DMS153 treated with DMSO at 0.1 percent for 48 hours (cell line): Measurements from ENCODE around the gene KRTCAP2.
A peak's percentile ranks its signal among the peaks of the same experiment; 100 is the strongest.

Source experiments
- DNase-seq: peaks from one replicate; lab custom pipeline; 2025; ENCODE audit not compliant: unreplicated experiment; lab: John Stamatoyannopoulos, UW

The KRTCAP2 gene

GRCh38 chr1:155184351-155184811 is 11.3 kb upstream of the KRTCAP2 start:
- no peak for DNase-seq

- no peak for DNase-seq
Observed at GRCh38 chr1:155183775-155184221, 10.7 kb upstream of the KRTCAP2 start.

GRCh38 chr1:155182052-155182550 is 9.0 kb upstream of the KRTCAP2 start:
- no peak for DNase-seq

DNA sequence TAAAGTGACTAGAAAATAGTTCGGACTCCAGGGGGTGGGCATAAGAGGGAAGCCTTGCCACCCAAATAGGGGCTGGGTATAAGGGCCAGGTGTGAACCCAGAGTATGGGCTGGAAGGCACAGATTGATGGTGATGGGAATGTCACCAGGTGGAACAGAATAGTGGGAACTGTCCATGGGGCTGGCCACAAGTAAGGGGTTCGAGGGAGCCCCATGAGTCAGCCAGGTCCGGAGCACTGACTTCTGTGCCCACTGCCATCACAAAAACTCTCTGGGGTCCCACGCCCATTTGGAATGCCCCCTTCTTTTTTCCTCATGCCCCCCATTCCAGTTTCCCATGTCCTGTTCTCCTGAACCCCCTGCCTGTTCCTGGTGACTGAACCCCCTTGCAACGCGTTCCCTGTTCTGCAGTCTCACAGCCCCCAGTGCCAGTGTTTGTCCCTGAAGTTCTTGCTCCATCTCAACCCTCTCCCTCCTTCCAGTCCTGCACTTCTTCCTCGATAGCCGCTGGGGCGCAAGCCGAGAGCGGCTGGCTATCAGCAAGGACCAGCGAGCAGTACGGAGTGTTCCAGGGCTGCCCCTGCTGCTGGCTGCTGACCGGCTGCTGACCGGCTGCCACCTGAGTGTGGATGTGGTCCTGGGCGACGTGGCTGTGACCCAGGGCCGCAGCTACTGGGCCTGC is 8.4 kb upstream of the KRTCAP2 start:
- DNase-seq, result no peak

- DNase-seq, result no peak
Observed at GRCh38 chr1:155179112-155180031, 6.3 kb upstream of the KRTCAP2 start.

GRCh38 chr1:155178441-155179111 is 5.5 kb upstream of the KRTCAP2 start:
- DNase-seq, result no peak

DNA sequence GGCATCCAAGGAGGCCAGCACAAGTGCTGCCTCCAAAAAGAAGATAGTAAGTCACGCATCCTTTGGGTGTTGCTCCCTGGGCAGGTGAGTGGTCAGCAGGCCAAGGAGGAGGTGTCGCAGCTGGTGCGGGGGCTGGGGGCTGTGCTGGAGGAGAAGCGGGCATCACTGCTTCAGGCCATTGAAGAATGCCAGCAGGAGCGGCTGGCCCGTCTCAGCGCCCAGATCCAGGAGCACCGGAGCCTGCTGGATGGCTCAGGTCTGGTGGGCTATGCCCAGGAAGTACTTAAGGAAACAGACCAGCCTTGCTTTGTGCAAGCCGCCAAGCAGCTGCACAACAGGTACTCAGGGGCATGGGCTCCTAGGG is 4.8 kb upstream of the KRTCAP2 start:
- no peak for DNase-seq

- no peak for DNase-seq
Observed at GRCh38 chr1:155177192-155177917, 4.3 kb upstream of the KRTCAP2 start.

- peak; percentile 90 for DNase-seq
Observed at GRCh38 chr1:155176544-155177071, 3.5 kb upstream of the KRTCAP2 start.

GRCh38 chr1:155175927-155176371 is 2.8 kb upstream of the KRTCAP2 start:
- DNase-seq, result no peak

- no peak for DNase-seq
Observed at GRCh38 chr1:155175281-155175926, 2.3 kb upstream of the KRTCAP2 start.

DNA sequence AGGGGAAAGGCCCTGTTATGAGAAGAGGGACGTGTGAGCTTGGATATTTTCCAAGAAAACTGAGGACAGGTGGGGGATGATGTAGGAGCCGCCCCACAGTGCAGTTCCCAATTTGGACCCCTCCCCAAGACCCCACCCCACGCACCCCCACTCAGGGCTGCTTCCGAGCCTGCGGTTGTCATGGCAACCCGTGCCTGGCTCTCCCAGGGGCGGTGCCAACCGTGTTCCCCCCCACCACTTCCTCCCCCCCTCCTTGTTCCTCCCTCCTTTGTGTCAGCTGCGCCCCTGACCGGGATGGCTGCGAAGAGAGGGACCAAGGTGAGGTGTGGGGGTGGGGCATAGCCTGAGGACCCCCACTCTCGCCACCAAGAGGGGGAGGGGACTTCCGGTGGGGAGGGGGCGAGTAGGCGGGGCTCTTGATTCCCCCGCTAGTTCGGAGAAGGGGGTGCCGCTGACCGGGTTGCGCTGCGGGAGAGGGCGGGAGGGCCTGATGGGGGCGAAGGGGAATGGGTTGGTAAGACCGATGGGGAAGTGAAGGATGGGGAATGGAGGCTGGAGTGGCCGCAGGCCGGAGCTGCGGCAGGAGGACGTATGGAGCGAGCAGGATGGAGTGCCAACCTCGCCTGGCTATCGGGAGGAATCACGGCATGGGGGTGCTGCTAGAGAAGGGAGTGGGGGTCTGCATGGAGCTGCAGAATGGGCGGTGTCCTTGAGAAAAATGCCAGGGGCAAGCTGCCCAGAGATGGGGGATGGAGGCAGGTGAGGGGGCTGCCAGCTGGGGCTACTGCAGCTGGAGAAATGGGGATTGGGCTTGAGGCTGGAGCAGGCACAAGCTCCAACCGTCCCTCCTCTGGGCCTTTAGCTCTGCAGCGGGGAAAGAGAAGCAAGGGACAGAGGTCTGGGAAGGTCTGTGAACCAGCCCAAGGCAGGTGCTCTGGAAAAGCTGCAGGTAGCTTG is 1.5 kb upstream of the KRTCAP2 start:
- DNase-seq, result no peak

DNA sequence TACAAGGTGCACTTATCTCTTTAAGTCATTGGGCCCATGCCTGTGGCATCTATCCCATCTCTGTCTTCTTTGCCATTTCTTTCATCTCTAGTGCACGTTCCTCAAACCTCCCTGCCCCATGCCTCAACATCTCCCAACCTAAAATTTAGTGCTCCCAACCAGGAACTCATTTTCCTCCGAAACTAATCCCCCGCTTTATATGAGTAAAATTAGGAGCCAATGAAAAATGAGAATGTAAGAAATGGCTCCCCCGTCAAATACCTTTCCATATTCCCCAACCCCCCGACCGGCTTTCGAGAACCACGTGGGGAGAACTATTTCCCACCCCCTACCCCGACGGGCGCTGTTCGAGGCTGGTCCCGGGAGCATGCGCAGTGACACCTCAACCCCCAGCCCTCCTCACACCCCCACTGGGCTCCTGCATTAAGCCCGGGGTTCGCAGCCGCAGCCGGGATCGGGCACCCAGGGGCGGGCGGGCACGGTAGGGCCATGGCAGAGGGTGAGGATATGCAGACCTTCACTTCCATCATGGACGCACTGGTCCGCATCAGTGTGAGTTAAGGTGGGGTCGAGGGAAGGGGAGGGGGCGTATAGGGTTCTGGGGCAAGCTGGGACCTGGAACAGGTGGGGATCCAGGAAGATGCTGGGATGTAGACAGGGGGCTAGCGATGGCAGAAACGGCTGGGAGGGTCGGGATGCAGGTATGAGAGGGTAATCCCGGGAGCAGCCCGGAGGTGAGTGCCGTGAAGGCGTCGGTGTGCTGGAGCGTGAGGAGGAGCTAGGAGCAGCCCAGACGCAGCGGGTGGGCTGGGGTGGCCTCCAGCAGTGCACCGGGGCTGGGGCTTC is 597 bp upstream of the KRTCAP2 start, which contains the start of gene TRIM46:
Gene TRIM46 (plus strand): TSS at position 372 of the 846 bp plus-strand sequence. CDS start 118 bp downstream, at position 490.
- DNase-seq, result peak; percentile 68

DNA sequence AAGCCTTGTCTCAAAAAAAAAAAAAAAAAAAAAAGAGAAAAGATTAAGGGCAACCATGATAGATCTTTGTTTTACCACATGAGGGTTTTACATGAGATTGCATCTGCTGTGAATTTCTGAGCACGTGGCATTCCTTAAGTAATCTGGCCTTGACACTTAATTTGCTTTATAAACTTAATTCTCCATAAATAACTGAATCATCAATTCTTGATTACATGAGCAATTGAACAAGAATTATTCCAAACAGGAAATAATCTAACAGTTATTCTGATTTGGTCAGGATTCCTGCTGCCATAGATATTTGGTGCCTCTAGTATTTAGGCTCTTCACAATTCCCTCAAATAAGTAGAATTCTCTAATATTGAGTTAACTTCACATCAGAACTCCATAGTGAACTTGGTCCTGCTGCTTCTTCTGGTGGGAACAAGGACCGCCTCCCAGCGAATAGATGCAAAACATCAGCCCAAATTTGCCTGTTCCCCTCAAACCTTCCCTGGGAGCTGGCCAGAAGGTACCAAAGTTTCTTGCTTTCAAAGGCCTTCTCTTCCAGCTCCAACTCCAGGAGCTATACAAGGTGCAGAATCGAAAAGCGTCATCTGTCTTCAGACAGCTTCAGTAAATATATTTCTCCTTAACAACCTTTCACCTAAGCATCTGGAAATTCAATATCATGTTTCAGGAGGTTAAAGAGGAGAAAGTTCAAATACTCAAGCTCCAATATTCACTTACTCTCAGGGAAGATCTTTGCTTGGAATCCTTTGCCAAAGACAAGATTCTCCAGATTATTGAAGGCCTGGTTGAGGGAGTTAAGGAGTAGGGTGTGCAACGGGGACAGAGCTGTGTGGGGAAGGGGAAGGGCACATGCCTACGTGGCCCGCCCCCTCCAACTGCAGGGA is 1.0 kb downstream of the KRTCAP2 start:
- DNase-seq, result no peak

GRCh38 chr1:155170806-155171205 is 2.3 kb downstream of the KRTCAP2 start:
- no peak for DNase-seq

GRCh38 chr1:155170101-155170785 is 2.9 kb downstream of the KRTCAP2 start:
- no peak for DNase-seq
